T-helper 1 cell (primary cell): Measurements from ENCODE around the gene RIN3.

Experiments
- DNase-seq, 5 donors: peaks; one replicate each; pipeline ENCODE4 v3.0.0-alpha.2; 2012 to 2020

Gene RIN3

GRCh38 chr14:92484132-92484823 is 29.3 kb upstream of the RIN3 start:
- DNase-seq, result no peak

- no peak for DNase-seq
These were observed 26.7 kb upstream of the RIN3 start for GRCh38 chr14:92486881-92487280.

GRCh38 chr14:92487513-92488133 is 26.0 kb upstream of the RIN3 start:
- DNase-seq, result no peak

GRCh38 chr14:92489394-92490238 is 24.0 kb upstream of the RIN3 start:
- no peak for DNase-seq

GRCh38 chr14:92490239-92490959 is 23.2 kb upstream of the RIN3 start:
- no peak for DNase-seq

- no peak for DNase-seq
These were observed 21.8 kb upstream of the RIN3 start for GRCh38 chr14:92491782-92492181.

- DNase-seq, result no peak
These were observed 21.3 kb upstream of the RIN3 start for GRCh38 chr14:92492258-92492657.

- DNase-seq, result no peak
These were observed 20.6 kb upstream of the RIN3 start for GRCh38 chr14:92493024-92493423.

- no peak for DNase-seq
These were observed 20.1 kb upstream of the RIN3 start for GRCh38 chr14:92493492-92493891.

- DNase-seq, result no peak
These were observed 19.1 kb upstream of the RIN3 start for GRCh38 chr14:92494512-92494911.

- DNase-seq, result no peak
These were observed 18.6 kb upstream of the RIN3 start for GRCh38 chr14:92495027-92495426.

GRCh38 chr14:92496191-92496857 is 17.3 kb upstream of the RIN3 start:
- no peak for DNase-seq

GRCh38 chr14:92497391-92497790 is 16.2 kb upstream of the RIN3 start:
- no peak for DNase-seq

GRCh38 chr14:92499234-92499633 is 14.3 kb upstream of the RIN3 start:
- DNase-seq, result no peak

GRCh38 chr14:92500491-92500941 is 13.1 kb upstream of the RIN3 start:
- DNase-seq, result no peak

GRCh38 chr14:92501891-92502351 is 11.7 kb upstream of the RIN3 start:
- DNase-seq, result no peak

- DNase-seq, result no peak
These were observed 10.9 kb upstream of the RIN3 start for GRCh38 chr14:92502541-92503286.

GRCh38 chr14:92503756-92504491 is 9.7 kb upstream of the RIN3 start:
- no peak for DNase-seq

GRCh38 chr14:92505826-92506225 is 7.8 kb upstream of the RIN3 start:
- no peak for DNase-seq

- DNase-seq, result no peak
These were observed 7.3 kb upstream of the RIN3 start for GRCh38 chr14:92506231-92506630.
